Tibial nerve (tissue), 3 donors: Measurements from ENCODE around the gene TBC1D8.

Experiments used
- POLR2A ChIP-seq, 2 donors: fragments of 450-650 bp; IDR thresholded peaks; one replicate each; pipeline ENCODE4 v1.6.1; 2017; ENCODE audit warnings: antibody characterized with exemption in 2 of 2, mild to moderate bottlenecking in 2 of 2, moderate library complexity in 2 of 2
- TF ChIP-seq, protein P1 (sequence below), 5 experiments: fragments of 200-600 bp in 3 of 5; fragments of 450-650 bp in 2 of 5; sonication (generic) in 3 of 5; IDR thresholded peaks; one replicate each; pipeline ENCODE4 v1.5.1; 2016 to 2019; ENCODE audit warnings: antibody characterized with exemption in 5 of 5, mild to moderate bottlenecking in 3 of 5, moderate library complexity in 2 of 5

DNA sequence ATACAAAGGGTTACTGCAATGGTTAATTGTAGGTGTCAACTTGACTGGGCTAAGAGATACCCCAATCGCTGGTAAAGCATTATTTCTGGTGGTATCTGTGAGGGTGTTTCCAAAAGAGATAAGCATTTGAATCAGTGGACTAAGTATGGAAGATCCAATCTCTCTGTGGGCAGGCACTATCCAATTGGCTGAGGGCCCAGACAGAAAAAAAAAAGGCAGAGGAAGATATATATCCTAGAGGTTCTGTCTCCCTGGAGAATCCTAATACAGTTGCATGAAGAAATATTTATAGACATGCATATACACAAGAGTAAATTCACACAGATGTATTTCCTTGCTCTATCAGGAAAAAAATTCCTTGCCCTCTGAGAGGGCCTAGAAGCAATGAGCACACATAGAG is 43.9 kb downstream of the TBC1D8 start:
- no peak for TF ChIP-seq POLR2A (IDR thresholded peaks at IDR 0.05)
- TF ChIP-seq, protein P1, sequence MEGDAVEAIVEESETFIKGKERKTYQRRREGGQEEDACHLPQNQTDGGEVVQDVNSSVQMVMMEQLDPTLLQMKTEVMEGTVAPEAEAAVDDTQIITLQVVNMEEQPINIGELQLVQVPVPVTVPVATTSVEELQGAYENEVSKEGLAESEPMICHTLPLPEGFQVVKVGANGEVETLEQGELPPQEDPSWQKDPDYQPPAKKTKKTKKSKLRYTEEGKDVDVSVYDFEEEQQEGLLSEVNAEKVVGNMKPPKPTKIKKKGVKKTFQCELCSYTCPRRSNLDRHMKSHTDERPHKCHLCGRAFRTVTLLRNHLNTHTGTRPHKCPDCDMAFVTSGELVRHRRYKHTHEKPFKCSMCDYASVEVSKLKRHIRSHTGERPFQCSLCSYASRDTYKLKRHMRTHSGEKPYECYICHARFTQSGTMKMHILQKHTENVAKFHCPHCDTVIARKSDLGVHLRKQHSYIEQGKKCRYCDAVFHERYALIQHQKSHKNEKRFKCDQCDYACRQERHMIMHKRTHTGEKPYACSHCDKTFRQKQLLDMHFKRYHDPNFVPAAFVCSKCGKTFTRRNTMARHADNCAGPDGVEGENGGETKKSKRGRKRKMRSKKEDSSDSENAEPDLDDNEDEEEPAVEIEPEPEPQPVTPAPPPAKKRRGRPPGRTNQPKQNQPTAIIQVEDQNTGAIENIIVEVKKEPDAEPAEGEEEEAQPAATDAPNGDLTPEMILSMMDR (IDR thresholded peaks at IDR 0.05): no peak
